Erythroblast (primary cell): ENCODE measurements around the gene GPBAR1.

Experiments
- GATA1 ChIP-seq: IDR thresholded peaks from 2 replicates; pipeline ENCODE4 v1.6.1; 2011; ENCODE audit warnings: low read depth, mild to moderate bottlenecking, control low read depth, low read length, moderate library complexity
- POLR2A ChIP-seq: IDR thresholded peaks from 2 replicates; pipeline ENCODE4 v1.6.1; 2011; ENCODE audit warnings: mild to moderate bottlenecking, low read length

DNA sequence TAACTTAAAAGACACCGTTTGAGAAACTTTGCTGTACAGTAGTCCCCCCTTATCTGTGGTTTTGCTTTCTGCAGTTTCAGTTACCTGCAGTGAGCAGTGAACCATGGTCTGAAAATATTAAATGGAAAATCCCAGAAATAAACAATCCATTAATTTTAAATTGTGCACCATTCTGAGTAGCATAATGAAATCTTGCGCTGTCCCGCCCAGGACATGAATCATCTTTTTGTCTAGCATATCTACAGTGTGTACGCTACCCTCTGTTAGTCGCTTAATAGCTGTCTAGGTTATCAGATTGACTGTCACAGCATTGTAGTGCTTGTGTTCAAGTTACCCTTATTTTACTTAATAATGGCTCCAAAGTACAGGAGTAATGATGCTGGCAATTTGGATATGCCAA lies 37.8 kb upstream of the GPBAR1 start:
- TF ChIP-seq POLR2A (no peak), GATA1 (no peak)
